ENCODE measurements around the gene EMP3. TPM values are rescaled to one million over a fixed set of nuclear protein-coding genes. Genes with fewer than 3 reads are reported as not detected.
A peak's percentile ranks its signal among the peaks of the same experiment; 100 is the strongest.
"Not testable (repeated sequence)": the region's sequence is repeated elsewhere in the genome, so short reads cannot be mapped to it uniquely, and the experiment has no call there.

Gene EMP3
- total RNA-seq, 1 donor from 2014 or later = 31.6 TPM

- DNase-seq (ENCODE audit: low spot score) = no peak
These were observed 20.8 kb downstream of the EMP3 start for GRCh38 chr19:48346191-48346590.

- no peak for DNase-seq (ENCODE audit: low spot score)
These were observed 22.7 kb downstream of the EMP3 start for GRCh38 chr19:48348045-48348444.

- no peak for DNase-seq (ENCODE audit: low spot score)
These were observed 23.4 kb downstream of the EMP3 start for GRCh38 chr19:48348737-48349136.

GRCh38 chr19:48350856-48351255, 25.5 kb downstream of the EMP3 start:
- no peak for DNase-seq (ENCODE audit: low spot score)

DNA sequence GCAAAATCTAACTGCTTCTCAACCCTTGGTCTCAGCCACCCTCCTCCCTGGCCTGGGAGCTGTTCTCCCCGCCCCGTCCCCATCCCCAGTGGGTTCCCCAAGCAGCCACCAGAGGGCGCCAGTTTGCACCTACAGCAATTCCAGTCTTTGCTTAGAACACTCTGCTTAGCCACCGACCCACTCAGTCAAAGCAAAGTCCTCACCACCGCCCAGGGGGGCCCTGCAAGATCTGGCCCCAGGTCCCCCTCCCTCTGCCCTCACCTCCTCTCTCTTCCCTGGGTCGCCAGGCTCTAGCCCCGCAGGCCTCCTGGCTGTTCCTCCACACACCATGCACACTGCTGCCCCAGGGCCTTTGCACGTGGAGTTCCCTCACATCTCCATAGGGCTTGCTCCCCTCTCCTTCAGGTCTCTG, 26.0 kb downstream of the EMP3 start:
- peak; percentile 73 for DNase-seq (ENCODE audit: low spot score)

DNA sequence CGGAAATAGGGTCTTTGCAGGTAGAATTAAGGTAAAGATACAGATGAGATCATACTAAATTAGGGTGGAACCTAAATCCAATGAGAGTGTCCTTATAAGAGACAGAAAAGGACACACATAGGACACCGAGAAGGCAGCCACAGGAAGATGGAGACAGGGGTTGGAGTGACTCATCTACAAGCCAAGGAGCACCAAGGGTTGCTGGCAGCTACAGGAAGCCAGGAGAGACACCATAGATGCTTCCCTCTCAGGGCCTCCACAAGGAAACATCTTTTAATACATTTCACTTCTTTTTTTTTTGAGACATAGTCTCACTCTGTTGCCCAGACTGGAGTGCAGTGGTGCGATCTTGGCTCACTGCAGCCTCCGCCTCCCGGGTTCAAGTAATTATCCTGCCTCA, 28.3 kb downstream of the EMP3 start:
- no peak for DNase-seq (ENCODE audit: low spot score)

DNA sequence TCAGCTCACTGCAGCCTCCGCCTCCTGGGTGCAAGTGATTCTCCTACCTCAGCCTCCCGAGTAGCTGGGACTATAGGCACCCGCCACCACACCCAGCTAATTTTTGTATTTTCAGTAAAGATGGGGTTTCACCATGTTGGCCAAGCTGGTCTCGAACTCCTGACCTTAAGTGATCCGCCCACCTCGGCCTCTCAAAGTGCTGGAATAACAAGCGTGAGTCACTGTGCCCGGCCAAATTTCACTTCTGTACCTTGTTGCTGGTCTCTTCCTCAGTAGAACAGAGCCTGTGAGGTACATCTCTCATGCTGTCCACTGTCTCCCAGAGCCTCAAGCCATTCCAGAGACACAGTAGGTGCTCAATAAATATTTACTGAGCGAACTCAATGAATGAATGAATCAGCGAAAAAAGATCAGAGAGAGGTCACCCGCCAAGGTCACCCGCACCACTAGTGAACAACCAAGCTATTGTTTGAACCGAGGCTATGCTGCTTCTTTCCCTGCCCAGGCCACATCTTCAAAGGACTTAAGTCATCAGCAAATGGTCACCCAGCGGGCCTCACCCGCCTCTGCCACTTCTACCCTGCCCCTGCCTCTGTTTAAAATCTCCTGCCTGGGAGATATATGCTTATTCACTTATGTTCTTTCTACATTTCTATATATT, 29.1 kb downstream of the EMP3 start:
- no peak for DNase-seq (ENCODE audit: low spot score)

- no peak for DNase-seq (ENCODE audit: low spot score)
These were observed 30.1 kb downstream of the EMP3 start for GRCh38 chr19:48355365-48355954.

- DNase-seq (ENCODE audit: low spot score) = no peak
These were observed 33.8 kb downstream of the EMP3 start for GRCh38 chr19:48359123-48359522.

GRCh38 chr19:48361912-48362311, 36.6 kb downstream of the EMP3 start:
- DNase-seq (ENCODE audit: low spot score) = no peak

DNA sequence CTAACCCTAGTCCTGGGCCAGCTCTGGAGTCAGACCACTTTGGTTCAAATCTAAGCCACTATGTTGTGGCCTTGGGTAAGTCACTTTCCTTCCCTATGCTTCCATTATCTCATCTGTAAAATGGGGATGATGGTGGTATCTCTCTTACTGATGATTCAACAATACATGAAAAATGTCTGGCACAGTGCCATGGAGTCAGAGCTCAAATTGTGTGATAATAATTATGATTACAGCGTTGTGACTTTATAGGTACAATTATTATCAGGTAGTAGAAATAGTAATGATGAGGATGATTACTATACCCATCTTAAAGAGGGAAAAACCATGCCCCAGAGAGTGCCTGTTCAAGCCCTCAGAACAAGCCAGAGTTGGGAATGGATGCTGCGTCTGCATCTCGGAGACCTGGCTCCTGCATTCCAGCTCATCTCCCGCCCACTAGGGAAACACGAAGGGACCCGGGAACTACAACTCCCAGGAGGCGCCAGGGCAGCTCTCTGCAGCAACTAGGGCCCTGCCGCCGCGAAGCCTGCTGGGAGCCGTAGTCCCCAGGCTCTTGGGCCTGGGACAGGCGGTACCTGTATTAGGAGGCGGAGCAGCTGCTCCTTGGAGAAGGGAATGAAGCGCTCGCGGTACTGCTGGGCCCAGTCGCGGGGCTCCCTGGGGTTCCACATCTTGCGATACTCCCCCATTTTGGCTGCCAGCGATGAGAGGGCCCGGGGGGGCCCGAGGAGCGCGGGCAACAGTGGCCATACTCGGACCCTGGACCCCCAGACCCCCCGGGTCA, 37.6 kb downstream of the EMP3 start:
- DNase-seq (ENCODE audit: low spot score) = peak; percentile 94

- peak; percentile 71 for DNase-seq (ENCODE audit: low spot score)
These were observed 38.1 kb downstream of the EMP3 start for GRCh38 chr19:48363500-48363809.

DNA sequence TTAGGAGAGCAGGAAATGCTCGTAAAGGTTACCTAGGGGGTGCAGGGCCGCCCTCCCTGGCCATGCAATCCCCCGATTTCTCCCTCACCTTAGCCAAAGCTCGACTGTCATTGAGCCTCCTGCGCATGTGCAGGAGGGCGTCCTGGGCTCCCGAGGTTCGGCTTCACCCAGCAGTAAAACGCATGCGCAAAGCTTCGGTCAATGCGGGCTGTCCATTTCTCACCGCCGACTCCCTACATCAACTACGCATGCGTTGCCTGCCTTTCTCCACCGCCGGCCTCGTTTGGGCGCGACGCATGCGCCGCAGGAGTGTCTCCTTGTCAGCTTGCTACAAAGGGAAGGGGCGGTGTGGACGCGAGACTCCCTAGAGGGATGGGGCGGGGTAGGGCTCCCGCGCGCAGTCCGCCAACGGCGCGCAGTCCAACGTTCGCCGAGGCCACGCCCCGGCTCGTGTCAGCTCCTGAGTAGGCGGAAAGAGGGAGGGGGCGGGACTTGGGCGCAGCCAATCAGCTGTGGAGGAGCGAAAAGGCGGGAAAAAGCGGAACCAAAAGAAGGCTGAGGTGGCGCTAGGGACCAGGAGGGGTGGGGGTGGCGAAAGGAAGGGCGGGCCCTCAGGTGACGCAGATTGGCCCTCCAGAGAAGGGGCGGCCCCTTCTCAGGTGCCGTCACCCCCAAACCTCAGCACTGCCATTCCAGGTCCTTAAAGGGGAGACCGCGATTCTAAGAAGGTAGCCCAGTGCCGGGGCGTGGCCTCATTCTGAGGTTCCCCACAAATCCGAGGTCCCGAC, 38.7 kb downstream of the EMP3 start, which contains the start of the genes SYNGR4 and TMEM143:
SYNGR4 (plus strand) TSS at position 558 of the 788 bp plus-strand sequence. CDS start 1,476 bp downstream, outside the sequence.
TMEM143 (minus strand) TSS at position 131 of the 788 bp plus-strand sequence; CDS start at position 111, 20 bp downstream.
- peak; percentile 99 for DNase-seq (ENCODE audit: low spot score)

GRCh38 chr19:48364598-48365348, 39.4 kb downstream of the EMP3 start:
- peak; percentile 59 for DNase-seq (ENCODE audit: low spot score)

DNA sequence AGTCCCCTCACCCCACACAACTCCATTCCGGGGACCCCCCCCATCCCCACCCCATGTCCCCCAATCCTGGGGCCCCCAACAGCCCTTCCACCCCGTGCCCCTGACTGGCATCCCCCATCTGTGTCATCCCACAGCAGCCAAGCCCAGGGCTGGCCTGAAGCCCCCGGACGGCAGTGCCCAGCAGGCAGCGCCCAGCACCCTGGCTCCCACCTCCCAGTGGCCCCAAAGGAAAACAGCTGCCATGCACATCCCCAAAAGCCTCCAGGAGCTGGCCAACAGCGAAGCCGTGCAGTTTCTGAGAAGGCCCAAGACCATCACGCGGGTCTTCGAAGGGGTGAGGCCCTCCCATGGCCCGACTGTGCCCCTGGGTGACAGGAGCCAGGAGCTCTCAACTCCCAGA, 40.2 kb downstream of the EMP3 start:
- DNase-seq (ENCODE audit: low spot score) = no peak

DNA sequence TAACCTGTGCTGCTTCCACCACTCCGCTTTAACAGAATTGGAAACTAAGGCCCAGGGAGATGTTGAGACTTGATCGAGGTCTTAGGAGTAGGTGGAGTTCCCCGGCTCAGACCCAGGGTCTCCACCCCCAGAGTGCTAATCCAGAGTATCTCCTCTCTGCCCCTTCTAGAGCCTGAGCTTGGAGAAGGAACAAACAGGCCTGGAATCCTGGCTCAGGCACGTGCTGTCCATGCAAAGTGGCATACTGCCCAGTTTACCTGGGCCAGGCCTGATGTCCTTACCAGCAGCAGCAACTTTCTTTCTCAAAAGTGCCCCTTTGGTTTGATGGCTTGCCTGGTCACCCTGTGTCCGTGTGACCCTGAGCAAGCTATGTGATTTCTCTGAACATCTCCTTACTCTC, 42.5 kb downstream of the EMP3 start:
- DNase-seq (ENCODE audit: low spot score) = no peak

DNA sequence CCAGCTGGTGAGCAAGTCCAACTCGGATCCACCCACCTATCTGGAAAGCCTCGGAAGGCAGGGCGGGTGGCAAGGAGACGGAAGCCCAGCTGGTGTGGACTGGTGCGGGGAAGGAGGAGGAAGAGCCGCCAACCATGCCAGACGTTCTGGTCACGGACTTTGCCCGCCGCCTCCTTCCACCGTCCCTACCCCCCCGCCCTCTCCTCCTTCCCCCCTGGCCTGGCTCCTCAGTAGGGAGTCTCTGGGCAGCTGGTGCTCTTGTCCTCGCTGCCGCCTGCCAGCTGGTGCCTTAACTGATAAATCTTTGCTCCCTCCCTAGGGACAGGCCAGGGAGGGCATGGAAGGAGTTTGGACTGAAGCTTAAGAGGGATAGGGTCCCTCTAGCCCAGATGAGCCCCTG, 43.6 kb downstream of the EMP3 start:
- no peak for DNase-seq (ENCODE audit: low spot score)

- DNase-seq (ENCODE audit: low spot score) = no peak
These were observed 45.6 kb downstream of the EMP3 start for GRCh38 chr19:48370955-48371354.

DNA sequence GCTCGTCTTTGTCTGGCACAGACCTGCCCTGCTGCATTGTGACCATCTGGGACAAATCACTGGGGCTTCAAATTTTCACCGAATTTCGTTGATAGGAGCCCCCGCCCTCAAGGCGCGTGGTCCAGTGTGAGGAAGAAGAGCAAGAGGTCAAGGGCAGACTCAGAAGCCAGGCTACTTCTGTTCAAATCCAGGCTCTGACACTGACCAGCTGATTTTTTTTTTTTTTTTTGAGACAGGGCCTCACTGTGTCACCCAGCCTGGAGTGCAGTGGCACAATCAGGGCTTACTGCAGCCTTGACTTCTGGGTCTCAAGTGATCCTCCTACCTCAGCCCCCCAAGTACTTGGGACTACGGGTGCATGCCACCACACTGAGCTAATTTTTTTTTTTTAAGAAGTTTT, 46.0 kb downstream of the EMP3 start:
- DNase-seq (ENCODE audit: low spot score) = no peak

GRCh38 chr19:48371771-48372170, 46.4 kb downstream of the EMP3 start:
- not testable (repeated sequence) for DNase-seq (ENCODE audit: low spot score)

GRCh38 chr19:48372904-48373303, 47.6 kb downstream of the EMP3 start:
- DNase-seq (ENCODE audit: low spot score) = no peak

Measured in ureter (tissue), 1 donor.